GM12875 (cell line): ENCODE data around the gene ZKSCAN5.
A peak's percentile ranks its signal among the peaks of the same experiment; 100 is the strongest.

Source experiments
- H3K4me3 ChIP-seq: one replicate; pipeline ENCODE4 v1.5.1; 2011; ENCODE audit warnings: low read depth, low read length, control low read depth
- TF ChIP-seq, protein P1 (sequence below): IDR thresholded peaks from 2 replicates; pipeline ENCODE4 v1.5.1; 2011; ENCODE audit warnings: low read depth, mild to moderate bottlenecking, control low read depth, inconsistent platforms, low read length, moderate library complexity, borderline replicate concordance; ENCODE audit not compliant: insufficient read depth

The ZKSCAN5 gene

GRCh38 chr7:99504603-99505323 is at the start of gene ZKSCAN5:
Gene ZKSCAN5, plus strand, starts transcription at chr7:99504662. Its CDS starts 1,383 bp downstream, at chr7:99506045.
- peak within 1 kb of the TSS; percentile 77 for H3K4me3 ChIP-seq
- TF ChIP-seq, protein P1, sequence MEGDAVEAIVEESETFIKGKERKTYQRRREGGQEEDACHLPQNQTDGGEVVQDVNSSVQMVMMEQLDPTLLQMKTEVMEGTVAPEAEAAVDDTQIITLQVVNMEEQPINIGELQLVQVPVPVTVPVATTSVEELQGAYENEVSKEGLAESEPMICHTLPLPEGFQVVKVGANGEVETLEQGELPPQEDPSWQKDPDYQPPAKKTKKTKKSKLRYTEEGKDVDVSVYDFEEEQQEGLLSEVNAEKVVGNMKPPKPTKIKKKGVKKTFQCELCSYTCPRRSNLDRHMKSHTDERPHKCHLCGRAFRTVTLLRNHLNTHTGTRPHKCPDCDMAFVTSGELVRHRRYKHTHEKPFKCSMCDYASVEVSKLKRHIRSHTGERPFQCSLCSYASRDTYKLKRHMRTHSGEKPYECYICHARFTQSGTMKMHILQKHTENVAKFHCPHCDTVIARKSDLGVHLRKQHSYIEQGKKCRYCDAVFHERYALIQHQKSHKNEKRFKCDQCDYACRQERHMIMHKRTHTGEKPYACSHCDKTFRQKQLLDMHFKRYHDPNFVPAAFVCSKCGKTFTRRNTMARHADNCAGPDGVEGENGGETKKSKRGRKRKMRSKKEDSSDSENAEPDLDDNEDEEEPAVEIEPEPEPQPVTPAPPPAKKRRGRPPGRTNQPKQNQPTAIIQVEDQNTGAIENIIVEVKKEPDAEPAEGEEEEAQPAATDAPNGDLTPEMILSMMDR, result no peak

DNA sequence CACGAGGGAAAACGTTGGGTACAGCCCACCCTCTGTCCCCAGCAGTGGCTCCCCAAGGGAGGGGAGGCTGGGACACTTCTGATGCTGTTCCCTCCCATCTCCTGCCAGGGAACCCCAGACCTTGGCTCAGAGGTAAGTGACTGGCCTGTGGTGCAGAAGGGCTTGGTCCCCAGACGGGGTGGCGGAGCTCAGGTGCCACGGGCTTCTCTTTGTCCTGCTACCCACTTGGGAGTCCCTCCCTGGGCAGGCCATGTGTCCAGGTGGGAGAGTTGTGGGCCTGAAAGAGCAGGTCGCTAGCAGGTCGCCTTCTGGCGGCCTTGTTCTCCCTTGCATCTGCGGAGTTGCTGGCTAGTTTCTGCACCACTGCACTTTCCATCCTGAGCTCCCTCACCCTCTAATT is 48.6 kb upstream of the ZKSCAN5 start:
- TF ChIP-seq, protein P1, result no peak
- H3K4me3 ChIP-seq, result no peak overlapping the region

GRCh38 chr7:99456288-99456687 is 48.2 kb upstream of the ZKSCAN5 start:
- TF ChIP-seq, protein P1, result no peak
- no peak overlapping the region for H3K4me3 ChIP-seq

- no peak overlapping the region for H3K4me3 ChIP-seq
- TF ChIP-seq, protein P1, result no peak
Observed at GRCh38 chr7:99457050-99457649, 47.3 kb upstream of the ZKSCAN5 start.

- TF ChIP-seq, protein P1, result no peak
- no peak overlapping the region for H3K4me3 ChIP-seq
Observed at GRCh38 chr7:99457650-99458493, 46.6 kb upstream of the ZKSCAN5 start.

DNA sequence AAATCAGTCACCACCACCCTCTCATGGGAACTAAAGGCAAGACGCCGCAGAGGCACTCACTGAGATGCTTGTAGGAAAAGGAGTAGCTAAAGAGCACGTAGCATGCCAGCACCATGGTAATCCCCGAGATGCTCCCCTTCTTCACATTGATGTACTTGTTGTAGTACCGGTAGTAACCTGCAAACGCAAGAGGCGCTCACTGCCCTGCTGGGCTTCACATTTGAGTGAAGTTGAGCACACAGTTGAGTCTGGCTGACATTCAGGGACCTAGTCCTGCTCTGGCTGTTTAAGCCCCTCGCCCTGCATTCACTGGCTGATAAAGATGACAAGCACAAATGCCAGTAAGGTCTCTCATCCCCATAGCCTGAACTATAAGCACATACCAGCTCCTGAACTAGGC is 45.4 kb upstream of the ZKSCAN5 start:
- no peak overlapping the region for H3K4me3 ChIP-seq
- TF ChIP-seq, protein P1, result peak; percentile 42; the same call in 1 of the 2 replicates
